AG04449 (cell line): ENCODE results near the gene TBC1D20.

Source experiments
- CTCF ChIA-PET: fragments of 350-600 bp; formaldehyde crosslinking; extraction: SDS; loops from one replicate; lab custom pipeline; 2021; ENCODE audit warnings: antibody characterized with exemption; lab: Yijun Ruan, JAX
- POLR2A ChIA-PET: fragments of 400-600, 350-600 bp; formaldehyde crosslinking; extraction: SDS; loops from one replicate; lab custom pipeline; 2020; ENCODE audit warnings: antibody characterized with exemption, inconsistent platforms; lab: Yijun Ruan, JAX
- DNase-seq: peaks from one replicate; pipeline ENCODE4 v3.0.0-alpha.2; 2010; ENCODE audit warnings: low read depth, low spot score
- H3K4me3 ChIP-seq: 2 replicates; pipeline ENCODE4 v1.5.1; 2011; ENCODE audit warnings: low read depth, mild to moderate bottlenecking, control low read depth, low read length
- TF ChIP-seq, protein P1 (sequence below): IDR thresholded peaks from one replicate; pipeline ENCODE4 v1.5.1; 2011; ENCODE audit warnings: mild to moderate bottlenecking, moderate library complexity, low read length, control low read depth, inconsistent platforms; ENCODE audit not compliant: insufficient read depth; ENCODE audit errors: missing control alignments

The TBC1D20 gene

DNA sequence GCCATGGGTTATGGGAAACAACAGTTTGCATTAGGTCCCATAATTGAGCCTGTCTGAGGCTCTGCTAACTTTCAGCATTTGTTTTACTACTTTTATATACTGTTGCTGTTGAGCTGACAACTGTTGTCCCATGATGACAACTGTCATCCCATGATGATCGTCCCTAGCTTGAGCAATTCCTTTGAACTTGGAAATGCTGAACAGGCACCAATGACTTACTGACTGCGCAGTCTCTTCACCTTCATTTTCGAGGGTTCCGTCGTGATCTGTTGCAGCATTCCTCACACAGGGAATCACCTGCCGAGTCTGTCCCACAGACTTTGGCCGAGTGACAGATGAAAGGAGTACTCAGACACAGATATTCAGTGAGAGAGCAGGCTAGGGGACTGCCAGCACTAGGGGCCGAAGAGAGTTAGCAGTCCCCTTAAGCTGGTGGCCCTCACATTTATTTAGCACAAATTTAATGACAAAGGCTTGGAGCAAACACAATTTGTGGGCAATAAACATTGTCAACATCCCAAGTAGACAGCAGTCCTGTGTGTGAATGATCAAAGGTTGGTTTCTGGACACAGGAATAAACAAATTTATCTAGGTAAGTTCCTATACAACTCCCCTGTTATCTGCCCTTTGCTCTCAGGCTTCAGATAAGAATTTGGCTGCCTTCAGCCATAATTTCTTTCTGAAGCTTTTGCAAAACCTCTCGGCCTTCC lies 10.0 kb upstream of the TBC1D20 start:
- TF ChIP-seq, protein P1, sequence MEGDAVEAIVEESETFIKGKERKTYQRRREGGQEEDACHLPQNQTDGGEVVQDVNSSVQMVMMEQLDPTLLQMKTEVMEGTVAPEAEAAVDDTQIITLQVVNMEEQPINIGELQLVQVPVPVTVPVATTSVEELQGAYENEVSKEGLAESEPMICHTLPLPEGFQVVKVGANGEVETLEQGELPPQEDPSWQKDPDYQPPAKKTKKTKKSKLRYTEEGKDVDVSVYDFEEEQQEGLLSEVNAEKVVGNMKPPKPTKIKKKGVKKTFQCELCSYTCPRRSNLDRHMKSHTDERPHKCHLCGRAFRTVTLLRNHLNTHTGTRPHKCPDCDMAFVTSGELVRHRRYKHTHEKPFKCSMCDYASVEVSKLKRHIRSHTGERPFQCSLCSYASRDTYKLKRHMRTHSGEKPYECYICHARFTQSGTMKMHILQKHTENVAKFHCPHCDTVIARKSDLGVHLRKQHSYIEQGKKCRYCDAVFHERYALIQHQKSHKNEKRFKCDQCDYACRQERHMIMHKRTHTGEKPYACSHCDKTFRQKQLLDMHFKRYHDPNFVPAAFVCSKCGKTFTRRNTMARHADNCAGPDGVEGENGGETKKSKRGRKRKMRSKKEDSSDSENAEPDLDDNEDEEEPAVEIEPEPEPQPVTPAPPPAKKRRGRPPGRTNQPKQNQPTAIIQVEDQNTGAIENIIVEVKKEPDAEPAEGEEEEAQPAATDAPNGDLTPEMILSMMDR = no peak
- DNase-seq = no peak
- no peak overlapping the region for H3K4me3 ChIP-seq
- POLR2A ChIA-PET = no interaction called here
- CTCF ChIA-PET = interaction anchor here (1.1 to 1.4 kb wide), 4 partner anchors 16 to 119 kb away, joined by 3 to 4 read pairs (median 4); no protein-coding TSS in a partner anchor

DNA sequence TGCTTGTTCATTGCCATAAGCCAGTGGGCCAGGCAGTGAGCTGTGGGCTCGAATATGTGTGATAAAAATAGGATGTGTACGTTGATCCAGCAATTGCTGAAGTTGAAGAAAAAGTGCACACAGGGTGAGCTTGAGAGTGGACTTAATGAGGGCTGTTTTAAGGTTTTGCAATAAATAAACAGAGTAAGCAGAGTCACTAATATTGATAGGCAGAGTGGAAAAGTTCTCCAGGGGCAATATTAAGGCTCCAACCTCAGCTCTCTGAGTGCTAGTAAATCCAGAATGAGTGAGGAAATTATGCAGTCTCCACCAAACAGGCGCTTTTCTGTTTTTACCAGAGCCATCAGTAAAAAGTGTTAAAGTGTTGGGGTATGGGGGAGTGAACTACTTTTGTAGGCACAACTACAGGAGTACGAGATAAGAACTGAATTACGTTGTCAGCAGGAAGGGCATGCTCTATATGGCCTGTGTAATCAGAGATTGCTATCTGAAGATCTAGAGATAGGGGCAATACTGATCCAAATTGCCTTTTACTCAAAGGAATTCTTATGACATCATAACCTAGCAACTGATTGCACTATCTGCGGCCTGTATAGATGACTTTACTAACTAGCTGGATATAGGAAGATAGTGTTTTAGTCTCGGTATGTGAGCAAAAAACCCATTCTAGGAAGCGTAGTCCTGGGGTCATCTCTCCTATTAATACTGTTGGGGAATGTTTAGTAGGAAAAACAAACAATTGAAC lies 7.6 kb upstream of the TBC1D20 start:
- TF ChIP-seq, protein P1 = no peak
- ChIA-PET CTCF (interaction anchor here (1.6 to 2.0 kb wide), 2 partner anchors 8 to 116 kb away, joined by 3 to 5 read pairs; no protein-coding TSS in a partner anchor), POLR2A (no interaction called here)
- H3K4me3 ChIP-seq = no peak overlapping the region
- DNase-seq = no peak

DNA sequence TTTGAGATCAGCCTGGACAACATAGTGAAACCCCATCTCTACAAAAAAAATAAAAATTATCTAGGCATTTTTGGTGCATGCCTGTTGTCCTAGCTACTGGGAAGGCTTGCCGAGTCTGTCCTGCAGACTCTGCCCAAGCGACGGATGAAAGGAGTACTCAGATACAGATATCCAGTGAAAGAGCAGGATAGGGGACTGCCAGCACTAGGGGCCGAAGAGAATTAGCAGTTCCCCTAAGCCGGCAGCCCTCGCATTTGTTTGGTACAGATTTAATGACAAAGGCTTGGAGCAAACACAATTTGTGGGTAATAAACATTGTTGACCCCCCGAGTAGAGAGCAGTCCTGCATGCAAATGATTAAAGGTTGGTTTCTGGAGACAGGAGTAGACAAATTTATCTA lies 5.4 kb upstream of the TBC1D20 start:
- POLR2A ChIA-PET = no interaction called here
- DNase-seq = no peak
- TF ChIP-seq, protein P1 = no peak
- CTCF ChIA-PET = interaction anchor here (2.0 to 2.9 kb wide), 2 partner anchors 11 to 113 kb away, joined by 5 to 9 read pairs; no protein-coding TSS in a partner anchor
- no peak overlapping the region for H3K4me3 ChIP-seq

DNA sequence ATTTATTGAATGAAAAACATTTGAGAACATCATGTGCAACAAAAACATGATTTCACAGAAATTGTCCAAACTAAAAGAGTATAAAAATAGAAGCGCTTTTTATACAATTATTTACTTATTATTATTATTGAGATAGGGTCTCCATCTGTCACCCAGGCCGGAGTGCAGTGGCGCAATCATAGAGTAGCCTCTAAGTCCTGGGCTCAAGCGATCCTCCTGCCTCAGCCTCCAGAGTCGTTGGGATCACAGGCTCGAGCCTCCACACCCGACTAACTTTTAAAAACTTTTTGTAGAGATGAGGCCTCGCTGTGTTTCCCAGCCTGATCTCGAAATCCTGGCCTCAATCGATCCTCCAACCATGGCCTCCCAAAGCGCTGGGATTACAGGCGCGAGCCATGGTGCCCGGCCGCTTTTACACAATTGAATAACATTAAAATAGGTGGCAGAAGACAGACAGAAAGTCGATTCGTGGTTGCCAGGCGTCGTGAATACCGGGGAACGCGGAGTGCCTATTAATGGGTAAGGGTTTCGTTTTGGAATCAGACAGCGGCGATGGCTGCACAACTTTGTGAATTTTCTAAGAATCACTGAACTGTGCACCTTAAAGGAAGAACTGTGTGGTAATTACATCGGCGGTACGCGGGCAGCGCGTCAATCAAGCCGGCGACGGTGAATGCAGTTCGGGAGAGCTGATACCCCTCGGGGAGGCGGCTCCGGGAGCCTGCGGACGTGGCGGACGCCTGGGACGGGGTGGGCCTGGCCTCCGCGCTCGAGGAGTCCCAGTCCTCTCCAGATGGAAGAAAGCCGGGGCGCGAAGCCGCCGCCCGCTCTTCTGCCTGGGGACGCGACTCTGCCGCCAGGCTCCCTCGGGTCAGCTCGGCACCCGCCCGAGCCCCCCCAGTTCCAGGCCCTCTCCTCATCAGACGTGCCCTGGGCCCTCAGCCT lies 807 bp downstream of the TBC1D20 start:
- H3K4me3 ChIP-seq = peak overlapping the region; percentile 80
- TF ChIP-seq, protein P1 = no peak
- no peak for DNase-seq
- CTCF ChIA-PET = interaction anchor here (0.9 to 3.3 kb wide), 4 partner anchors 15 to 20 kb away, joined by 3 to 15 read pairs (median 3); no protein-coding TSS in a partner anchor
- POLR2A ChIA-PET = interaction anchor here (1.4 kb wide), 1 partner anchor 54 kb away, joined by 3 read pairs; no protein-coding TSS in a partner anchor

DNA sequence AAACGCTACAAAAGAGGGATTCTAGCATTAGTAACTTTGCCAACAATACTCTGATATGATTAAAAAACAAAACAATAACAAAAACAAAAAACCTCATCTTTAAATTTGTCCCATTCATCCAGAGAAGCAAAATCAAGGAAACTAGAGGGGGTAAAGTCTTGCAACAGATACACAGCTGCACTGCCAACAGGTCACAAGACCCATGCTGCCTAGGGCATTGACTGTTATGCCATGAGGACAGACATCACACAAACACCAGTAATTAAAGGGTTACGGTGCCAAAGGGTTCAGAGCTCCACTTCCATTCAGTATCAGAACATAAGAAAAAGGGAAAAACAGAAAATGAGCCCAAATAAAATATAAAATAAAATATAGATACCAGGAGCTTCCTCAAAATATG lies 1.6 kb downstream of the TBC1D20 start:
- peak overlapping the region; percentile 80 for H3K4me3 ChIP-seq
- ChIA-PET CTCF (interaction anchor here (1.0 to 1.7 kb wide), 2 partner anchors 17 to 105 kb away, joined by 3 to 6 read pairs; no protein-coding TSS in a partner anchor), POLR2A (no interaction called here)
- DNase-seq = no peak
- TF ChIP-seq, protein P1 = no peak
